B cell (primary cell): ENCODE measurements around the gene USP2. TPM values are rescaled to one million over a fixed set of nuclear protein-coding genes. Genes with fewer than 3 reads are reported as not detected.

Experiments used
- ATAC-seq: fragments of 200-7000 bp; cut with Tn5 transposase; one replicate; pipeline ENCODE4 v1.10.0; 2021; ENCODE audit warnings: low read depth, mild to moderate bottlenecking, moderate number of reproducible peaks, moderate library complexity
- CTCF ChIA-PET: fragments of 350-600 bp; sonication (Branson Sonifier 250); formaldehyde crosslinking; loops from one replicate; lab custom pipeline; 2021; ENCODE audit warnings: antibody characterized with exemption, inconsistent platforms; lab: Charles Lee
- POLR2A ChIA-PET: fragments of 350-600 bp; sonication (Branson Sonifier 250); formaldehyde crosslinking; loops from one replicate; lab custom pipeline; 2021; ENCODE audit warnings: antibody characterized with exemption; lab: Charles Lee
- DNase-seq: peaks from one replicate; pipeline ENCODE4 v3.0.0; 2013
- H2AFZ ChIP-seq: 2 replicates; pipeline ENCODE4 v1.6.1; 2012; ENCODE audit warnings: mild to moderate bottlenecking, low read depth, low read length; ENCODE audit not compliant: insufficient read depth, poor library complexity, severe bottlenecking
- H3K27ac ChIP-seq, 2 donors: 1 replicate in 1 of 2; 2 replicates in 1 of 2; pipeline ENCODE4 v1.5.1; 2012 to 2013; ENCODE audit warnings: low read length in 2 of 2, mild to moderate bottlenecking in 2 of 2, moderate library complexity in 1 of 2
- H3K27me3 ChIP-seq, 4 experiments: fragments of 200-600 bp in 1 of 4; sonication (generic) in 1 of 4; replicated peaks in 1 of 4; 1 replicate in 2 of 4; 2 replicates in 2 of 4; pipeline versions ENCODE4 v1.6.1 to v1.7.0; 2013 to 2016; ENCODE audit warnings: low read length in 3 of 4, mild to moderate bottlenecking in 2 of 4, mixed read lengths in 1 of 4, moderate library complexity in 1 of 4; ENCODE audit not compliant: insufficient read depth in 4 of 4, control insufficient read depth in 3 of 4; ENCODE audit errors: control extremely low read depth in 1 of 4
- H3K36me3 ChIP-seq, 2 experiments: replicated peaks in 1 of 2; 1 replicate in 1 of 2; 2 replicates in 1 of 2; pipeline versions ENCODE4 v1.6.1 to v1.7.1; 2013; ENCODE audit warnings: low read length in 1 of 2; ENCODE audit not compliant: insufficient read depth in 2 of 2, control insufficient read depth in 1 of 2; ENCODE audit errors: control extremely low read depth in 1 of 2, extremely low read depth in 1 of 2
- H3K4me1 ChIP-seq, 2 donors: fragments of 200-600 bp in 1 of 2; sonication (generic) in 1 of 2; 1 replicate in 1 of 2; 2 replicates in 1 of 2; pipeline versions ENCODE4 v1.5.1 to v1.6.1; 2013 to 2017; ENCODE audit warnings: low read length in 2 of 2; ENCODE audit not compliant: control insufficient read depth in 2 of 2, insufficient read depth in 2 of 2
- H3K4me2 ChIP-seq: replicated peaks from 2 replicates; pipeline ENCODE3; 2012; ENCODE audit warnings: mild to moderate bottlenecking, low read depth, low read length; ENCODE audit not compliant: poor library complexity, severe bottlenecking
- H3K4me3 ChIP-seq, 5 experiments: fragments of 200-600 bp in 1 of 5; sonication (generic) in 1 of 5; 1 replicate in 3 of 5; 2 replicates in 2 of 5; pipeline versions ENCODE4 v1.5.1 to v1.7.0; 2011 to 2016; ENCODE audit warnings: low read length in 4 of 5, mild to moderate bottlenecking in 4 of 5, low read depth in 2 of 5, control low read depth in 1 of 5, moderate library complexity in 1 of 5; ENCODE audit not compliant: insufficient read depth in 1 of 5; ENCODE audit errors: control extremely low read depth in 1 of 5, extremely low read depth in 1 of 5
- H3K79me2 ChIP-seq: fragments of 200-600 bp; sonication (generic); one replicate; pipeline ENCODE4 v1.6.0; 2016; ENCODE audit warnings: low read length; ENCODE audit not compliant: control insufficient read depth, insufficient read depth
- H3K9ac ChIP-seq: fragments of 200-600 bp; sonication (generic); 2 replicates; pipeline ENCODE4 v1.6.1; 2017; ENCODE audit warnings: mild to moderate bottlenecking, low read length, moderate library complexity
- H3K9me3 ChIP-seq, 3 donors: one replicate each; pipeline versions ENCODE4 v1.6.1 to v1.7.1; 2013; ENCODE audit warnings: low read length in 2 of 3; ENCODE audit not compliant: control insufficient read depth in 2 of 3, insufficient read depth in 1 of 3; ENCODE audit errors: control extremely low read depth in 1 of 3
- H4K20me1 ChIP-seq: 2 replicates; pipeline ENCODE4 v1.6.0; 2012; ENCODE audit warnings: mild to moderate bottlenecking, low read length; ENCODE audit not compliant: insufficient read depth, control insufficient read depth, poor library complexity, severe bottlenecking
- H3K27ac Mint-ChIP-seq: one replicate; pipeline ENCODE4 v1.8.0; 2021; ENCODE audit warnings: mixed read lengths
- H3K27me3 Mint-ChIP-seq: one replicate; pipeline ENCODE4 v1.8.0; 2021; ENCODE audit warnings: mixed read lengths
- H3K4me1 Mint-ChIP-seq: one replicate; pipeline ENCODE4 v1.8.0; 2021; ENCODE audit warnings: mixed read lengths
- H3K4me3 Mint-ChIP-seq: one replicate; pipeline ENCODE4 v1.8.0; 2021; ENCODE audit warnings: mixed read lengths
- H3K9me3 Mint-ChIP-seq: one replicate; pipeline ENCODE4 v1.8.0; 2022; ENCODE audit warnings: mixed read lengths; ENCODE audit not compliant: insufficient read depth
- EZH2 ChIP-seq: IDR thresholded peaks from 2 replicates; pipeline ENCODE4 v1.6.1; 2012; ENCODE audit warnings: borderline replicate concordance, low read depth, mild to moderate bottlenecking, moderate library complexity, low read length; ENCODE audit not compliant: insufficient read depth, poor library complexity, severe bottlenecking
- WGBS: methylation state at CpG from one replicate; pipeline ENCODE4 v1.1.5; 2013; ENCODE audit warnings: missing lambda C conversion rate; ENCODE audit not compliant: insufficient coverage; 5-methylcytosine and 5-hydroxymethylcytosine counted together
- intact Hi-C: fragments of 100-400 bp; cut with micrococcal nuclease; formaldehyde crosslinking; loops from one replicate; pipeline ENCODE4 v1.10.0; 2022
- polyA plus RNA-seq: library from polyadenylated mRNA; depleted of rRNA; stranded (reverse); fragments of >200 nt; gene quantifications from 2 replicates; pipeline ENCODE4 v1.2.3, GENCODE V29; 2012
- total RNA-seq, 2 donors: library from RNA; stranded (reverse); fragments of 120-200 nt in 1 of 2; gene quantifications; 1 replicate in 1 of 2; 2 replicates in 1 of 2; pipeline versions ENCODE4 v1.2.3 to v1.2.4, GENCODE V29; 2013 to 2022
- TF ChIP-seq, protein P1 (sequence below): fragments of 200-600 bp; IDR thresholded peaks from one replicate; pipeline ENCODE4 v1.8.0; 2022; ENCODE audit warnings: antibody characterized with exemption, mild to moderate bottlenecking

The USP2 gene
- total and polyA plus RNA-seq, 2 donors (not counting 1 experiment from before 2014, with no cell fraction given): 0.09 TPM; not detected in 1

DNA sequence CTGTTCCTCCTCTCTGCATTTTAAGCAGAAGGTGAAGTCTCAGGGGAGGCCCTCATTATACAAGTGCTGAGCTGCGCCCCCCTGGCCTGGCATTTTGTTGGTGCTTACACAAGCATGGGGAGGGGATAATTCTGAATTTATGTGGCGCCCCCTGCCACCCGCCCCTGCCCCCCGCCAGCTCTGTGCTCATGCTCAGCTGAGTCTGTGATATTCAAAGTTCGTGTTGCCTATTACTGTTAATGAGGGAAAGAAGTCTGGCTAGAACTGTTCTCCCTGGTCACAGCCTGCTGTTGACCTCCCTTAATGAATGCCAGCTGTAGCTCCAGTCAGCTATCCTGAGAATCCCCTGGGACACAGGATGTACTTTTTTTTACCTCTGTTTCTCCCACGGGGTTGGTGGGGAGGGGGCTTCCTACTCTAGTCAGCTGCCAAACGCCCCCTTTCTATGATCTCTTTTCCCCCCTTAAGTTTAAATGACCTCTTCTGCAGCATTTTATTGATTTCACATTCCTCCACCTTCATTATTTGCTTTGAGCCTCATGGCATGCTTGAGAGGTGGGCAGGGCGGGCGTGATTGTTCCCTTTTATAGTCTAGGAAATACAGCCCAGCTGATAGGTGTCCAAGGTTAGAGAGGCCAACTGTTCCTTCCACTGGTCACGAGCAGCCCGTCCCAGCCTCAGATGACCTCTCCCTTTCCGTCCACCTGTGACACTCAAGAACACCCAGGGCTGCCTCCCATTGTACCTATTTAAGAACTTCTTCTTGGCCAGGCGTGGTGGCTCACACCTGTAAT, 12.2 kb downstream of the USP2 start:
- ChIA-PET POLR2A (no interaction called here), CTCF (interaction anchor here (0.7 to 3.6 kb wide), 5 partner anchors 11 to 46 kb away, joined by 3 to 16 read pairs (median 3); no protein-coding TSS in a partner anchor)
- intact Hi-C loops: no loop called here
- Histone ChIP-seq H3K27ac (no peak overlapping the region), H3K27me3 (peaks cover 0 to 40% (median 19%) of the 10 kb centered on the region in 4 experiments), H4K20me1 (no peaks in the 10 kb centered on the region), H3K4me2 (no peak overlapping the region), H3K9ac (no peak overlapping the region), H2AFZ (no peak overlapping the region), H3K36me3 (no peaks in the 10 kb centered on the region), H3K4me3 (no peak overlapping the region), H3K4me1 (peaks cover 4 to 10% of the 10 kb centered on the region in 2 donors), H3K9me3 (peaks cover 0 to 13% (median 0%) of the 10 kb centered on the region in 3 donors), H3K79me2 (no peaks in the 10 kb centered on the region)
- Mint-ChIP-seq H3K9me3 (no peaks in the 10 kb centered on the region), H3K4me3 (no peak overlapping the region), H3K4me1 (peaks cover 5% of the 10 kb centered on the region), H3K27me3 (peaks cover 56% of the 10 kb centered on the region), H3K27ac (no peak overlapping the region)
- DNase-seq (no peak), ATAC-seq (no peak)
- TF ChIP-seq EZH2: no peak
- TF ChIP-seq, protein P1, sequence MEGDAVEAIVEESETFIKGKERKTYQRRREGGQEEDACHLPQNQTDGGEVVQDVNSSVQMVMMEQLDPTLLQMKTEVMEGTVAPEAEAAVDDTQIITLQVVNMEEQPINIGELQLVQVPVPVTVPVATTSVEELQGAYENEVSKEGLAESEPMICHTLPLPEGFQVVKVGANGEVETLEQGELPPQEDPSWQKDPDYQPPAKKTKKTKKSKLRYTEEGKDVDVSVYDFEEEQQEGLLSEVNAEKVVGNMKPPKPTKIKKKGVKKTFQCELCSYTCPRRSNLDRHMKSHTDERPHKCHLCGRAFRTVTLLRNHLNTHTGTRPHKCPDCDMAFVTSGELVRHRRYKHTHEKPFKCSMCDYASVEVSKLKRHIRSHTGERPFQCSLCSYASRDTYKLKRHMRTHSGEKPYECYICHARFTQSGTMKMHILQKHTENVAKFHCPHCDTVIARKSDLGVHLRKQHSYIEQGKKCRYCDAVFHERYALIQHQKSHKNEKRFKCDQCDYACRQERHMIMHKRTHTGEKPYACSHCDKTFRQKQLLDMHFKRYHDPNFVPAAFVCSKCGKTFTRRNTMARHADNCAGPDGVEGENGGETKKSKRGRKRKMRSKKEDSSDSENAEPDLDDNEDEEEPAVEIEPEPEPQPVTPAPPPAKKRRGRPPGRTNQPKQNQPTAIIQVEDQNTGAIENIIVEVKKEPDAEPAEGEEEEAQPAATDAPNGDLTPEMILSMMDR: no peak
- 85% methylated on average over 10 of the region's 13 CpGs for WGBS
